ENCODE results near the gene ADGRG3.

Gene ADGRG3

DNA sequence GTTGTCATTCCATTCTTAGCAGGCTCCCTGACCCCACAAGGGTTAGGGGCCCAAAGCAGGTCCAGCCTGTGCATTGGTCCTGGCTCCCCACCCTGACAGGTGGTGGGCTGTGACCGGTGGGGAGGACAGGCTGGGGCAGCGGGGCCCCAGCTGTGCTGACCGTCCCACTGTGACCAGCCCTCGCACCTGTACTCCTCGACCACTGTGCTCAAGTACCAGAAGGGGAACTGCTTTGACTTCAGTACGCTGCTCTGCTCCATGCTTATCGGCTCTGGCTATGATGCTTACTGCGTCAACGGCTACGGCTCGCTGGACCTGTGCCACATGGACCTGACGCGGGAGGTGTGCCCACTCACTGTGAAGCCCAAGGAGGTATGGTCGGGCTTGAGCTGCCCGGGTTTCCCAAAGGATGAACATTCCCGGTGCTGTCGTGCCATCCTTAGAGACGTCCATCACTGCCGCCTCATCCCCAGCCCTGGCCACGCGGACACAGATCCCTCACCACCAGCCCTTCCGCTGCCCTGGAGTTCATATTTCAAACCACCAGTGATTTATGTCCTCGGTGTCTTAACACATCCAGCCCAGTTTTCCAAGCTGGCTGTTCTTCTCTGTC, 33.8 kb downstream of the ADGRG3 start:
- Mint-ChIP-seq H3K27me3 (ENCODE audit: low read depth, poor library complexity) (peaks cover 22% of the 10 kb centered on the region), H3K36me3 (ENCODE audit: low read depth) (no peaks in the 10 kb centered on the region), H3K4me1 (peaks cover 34% of the 10 kb centered on the region), H3K4me3 (no peak overlapping the region), H3K27ac (peak overlapping the region; percentile 97), H3K9me3 (no peaks in the 10 kb centered on the region)
- peak; percentile 45 for DNase-seq
- TF ChIP-seq, protein P1, sequence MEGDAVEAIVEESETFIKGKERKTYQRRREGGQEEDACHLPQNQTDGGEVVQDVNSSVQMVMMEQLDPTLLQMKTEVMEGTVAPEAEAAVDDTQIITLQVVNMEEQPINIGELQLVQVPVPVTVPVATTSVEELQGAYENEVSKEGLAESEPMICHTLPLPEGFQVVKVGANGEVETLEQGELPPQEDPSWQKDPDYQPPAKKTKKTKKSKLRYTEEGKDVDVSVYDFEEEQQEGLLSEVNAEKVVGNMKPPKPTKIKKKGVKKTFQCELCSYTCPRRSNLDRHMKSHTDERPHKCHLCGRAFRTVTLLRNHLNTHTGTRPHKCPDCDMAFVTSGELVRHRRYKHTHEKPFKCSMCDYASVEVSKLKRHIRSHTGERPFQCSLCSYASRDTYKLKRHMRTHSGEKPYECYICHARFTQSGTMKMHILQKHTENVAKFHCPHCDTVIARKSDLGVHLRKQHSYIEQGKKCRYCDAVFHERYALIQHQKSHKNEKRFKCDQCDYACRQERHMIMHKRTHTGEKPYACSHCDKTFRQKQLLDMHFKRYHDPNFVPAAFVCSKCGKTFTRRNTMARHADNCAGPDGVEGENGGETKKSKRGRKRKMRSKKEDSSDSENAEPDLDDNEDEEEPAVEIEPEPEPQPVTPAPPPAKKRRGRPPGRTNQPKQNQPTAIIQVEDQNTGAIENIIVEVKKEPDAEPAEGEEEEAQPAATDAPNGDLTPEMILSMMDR (IDR thresholded peaks at IDR 0.05), result no peak

DNA sequence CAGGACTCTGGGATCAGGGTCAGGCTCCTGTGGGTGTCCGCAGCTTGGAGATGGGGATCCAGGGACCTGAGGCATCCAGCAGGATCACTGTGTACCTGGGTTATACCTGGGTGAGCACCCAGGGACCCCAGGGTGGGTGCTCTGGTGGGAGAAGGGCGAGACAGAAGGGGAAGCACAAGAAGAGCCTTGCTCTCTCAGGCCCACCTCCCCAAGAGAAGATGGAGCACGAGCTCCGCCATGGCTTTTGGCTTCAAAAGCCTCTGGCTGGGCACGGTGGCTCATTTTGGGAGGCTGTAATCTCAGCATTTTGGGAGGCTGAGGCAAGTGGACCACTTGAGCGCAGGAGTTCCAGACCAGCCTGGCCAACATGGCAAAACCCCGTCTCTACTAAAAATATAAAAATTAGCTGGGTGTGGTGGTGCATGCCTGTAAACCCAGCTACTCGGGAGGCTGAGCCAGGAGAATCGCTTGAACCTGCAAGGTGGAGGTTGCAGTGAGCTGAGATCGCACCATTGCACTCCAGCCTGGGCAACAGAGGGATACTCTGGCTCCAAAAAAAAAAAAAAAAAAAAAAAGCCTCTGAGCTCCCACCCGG, 35.4 kb downstream of the ADGRG3 start:
- peaks cover 26% of the 10 kb centered on the region for H3K27me3 Mint-ChIP-seq (ENCODE audit: low read depth, poor library complexity)
- TF ChIP-seq, protein P1 (IDR thresholded peaks at IDR 0.05), result no peak
- H3K4me3 Mint-ChIP-seq, result no peak overlapping the region
- no peaks in the 10 kb centered on the region for H3K9me3 Mint-ChIP-seq
- no peak for DNase-seq
- no peaks in the 10 kb centered on the region for H3K36me3 Mint-ChIP-seq (ENCODE audit: low read depth)
- no peak overlapping the region for H3K27ac Mint-ChIP-seq
- H3K4me1 Mint-ChIP-seq, result peaks cover 34% of the 10 kb centered on the region

DNA sequence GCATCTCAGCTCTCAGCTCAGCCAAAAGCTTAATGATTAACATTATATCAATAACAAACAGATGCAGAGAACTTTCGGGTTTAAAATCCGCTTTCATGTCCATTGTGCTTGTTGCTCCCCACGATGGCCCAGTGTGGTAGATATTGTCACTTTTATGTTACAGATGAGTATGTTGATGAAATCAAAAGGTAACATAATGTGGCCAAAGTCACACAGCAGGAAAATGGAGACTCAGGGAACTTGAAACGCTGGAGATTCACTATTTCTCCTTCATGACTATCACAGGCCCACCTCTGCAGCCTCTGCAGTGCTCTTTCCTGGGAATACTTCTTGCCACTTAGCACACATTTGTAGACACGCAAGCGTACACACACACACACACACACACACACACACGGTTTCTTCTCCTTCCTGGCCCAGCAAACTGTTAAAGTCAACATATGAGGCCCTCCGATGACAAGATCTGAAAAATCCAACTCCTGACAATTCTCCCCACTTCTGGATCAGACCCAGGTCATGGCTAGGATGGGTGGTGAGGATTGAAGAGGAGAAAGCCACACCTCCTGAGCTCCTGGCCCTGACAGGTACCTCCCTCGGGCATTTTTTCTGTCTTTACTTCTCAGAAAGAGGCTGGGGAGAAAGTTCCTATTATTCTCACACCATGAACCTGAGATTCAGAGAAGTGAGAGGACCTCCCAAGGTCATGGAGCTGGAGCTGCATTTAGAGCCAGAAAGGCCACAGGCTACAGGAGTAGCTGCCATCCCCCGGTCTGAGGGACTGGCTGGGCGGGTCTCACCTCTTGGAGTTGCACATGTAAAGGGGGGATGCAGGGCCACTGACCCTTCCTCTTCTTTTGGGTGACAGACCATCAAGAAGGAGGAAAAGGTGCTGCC, 36.2 kb downstream of the ADGRG3 start:
- no peak for DNase-seq
- TF ChIP-seq, protein P1 (IDR thresholded peaks at IDR 0.05), result no peak
- H3K4me3 Mint-ChIP-seq, result no peak overlapping the region
- no peak overlapping the region for H3K27ac Mint-ChIP-seq
- peaks cover 34% of the 10 kb centered on the region for H3K4me1 Mint-ChIP-seq
- no peaks in the 10 kb centered on the region for H3K36me3 Mint-ChIP-seq (ENCODE audit: low read depth)
- H3K9me3 Mint-ChIP-seq, result no peaks in the 10 kb centered on the region
- H3K27me3 Mint-ChIP-seq (ENCODE audit: low read depth, poor library complexity), result peaks cover 29% of the 10 kb centered on the region

DNA sequence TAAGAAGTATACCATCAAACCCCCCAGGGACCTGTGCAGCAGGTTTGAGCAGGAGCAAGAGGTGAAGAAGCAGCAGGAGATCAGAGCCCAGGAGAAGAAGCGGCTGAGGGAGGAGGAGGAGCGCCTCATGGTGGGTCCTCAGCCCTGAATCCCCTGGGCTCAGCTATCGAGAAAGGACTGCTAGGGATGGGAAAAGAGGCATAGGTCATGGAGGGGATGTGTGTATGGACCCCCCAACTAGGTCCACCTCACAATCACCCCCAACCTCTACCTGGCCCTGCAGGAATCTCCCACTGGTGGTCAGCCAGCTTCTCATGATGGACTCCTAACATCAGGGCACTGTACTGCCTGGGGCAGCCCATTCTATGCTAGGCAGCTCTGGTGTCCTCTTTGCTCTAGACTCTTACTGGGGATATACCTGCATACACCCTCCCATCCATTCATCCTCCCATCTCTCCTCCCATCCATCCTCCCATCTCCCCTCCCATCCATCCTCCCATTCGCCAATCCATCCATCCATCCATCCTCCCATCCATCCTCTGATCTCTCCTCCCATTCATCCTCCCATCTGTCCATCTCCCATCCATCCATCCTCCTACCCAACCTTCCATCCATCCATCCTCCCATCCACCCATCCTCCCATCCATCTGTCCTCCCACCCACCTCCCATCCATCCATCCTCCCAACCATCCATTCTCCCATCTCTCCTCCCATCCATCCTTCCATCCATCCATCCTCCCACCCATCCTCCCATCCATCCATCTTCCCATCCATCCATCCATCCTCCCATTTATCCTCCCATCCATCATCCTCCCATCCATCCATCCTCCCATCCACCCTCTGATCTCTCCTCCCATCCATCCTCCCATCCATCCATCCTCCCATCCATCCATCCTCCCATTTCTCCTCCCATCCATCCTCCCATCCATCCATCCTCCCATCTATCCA, 37.1 kb downstream of the ADGRG3 start:
- TF ChIP-seq, protein P1 (IDR thresholded peaks at IDR 0.05), result no peak
- no peak for DNase-seq
- Mint-ChIP-seq H3K9me3 (no peaks in the 10 kb centered on the region), H3K4me3 (no peak overlapping the region), H3K27ac (no peak overlapping the region), H3K36me3 (ENCODE audit: low read depth) (no peaks in the 10 kb centered on the region), H3K4me1 (peaks cover 30% of the 10 kb centered on the region), H3K27me3 (ENCODE audit: low read depth, poor library complexity) (peaks cover 31% of the 10 kb centered on the region)

DNA sequence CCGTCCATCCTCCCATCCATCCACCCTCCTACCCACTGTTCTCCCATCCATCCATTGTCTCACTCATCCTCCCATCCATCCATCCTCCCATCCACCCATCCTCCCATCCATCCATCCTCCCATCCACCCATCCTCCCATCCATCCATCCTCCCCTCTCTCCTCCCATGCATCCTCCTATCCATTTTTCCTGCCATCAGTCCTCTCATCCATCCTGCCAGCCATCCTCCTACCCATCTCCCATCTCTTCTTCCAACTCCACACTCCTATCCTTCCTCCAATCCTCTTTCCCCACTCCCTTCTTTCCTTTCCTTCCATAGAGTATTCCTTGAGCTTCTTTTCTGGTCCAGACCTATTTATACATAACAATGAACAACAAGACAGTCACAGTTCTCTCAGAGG, 38.6 kb downstream of the ADGRG3 start:
- Mint-ChIP-seq H3K27me3 (ENCODE audit: low read depth, poor library complexity) (peaks cover 34% of the 10 kb centered on the region), H3K9me3 (no peaks in the 10 kb centered on the region), H3K4me1 (peaks cover 15% of the 10 kb centered on the region), H3K36me3 (ENCODE audit: low read depth) (no peaks in the 10 kb centered on the region), H3K4me3 (no peak overlapping the region), H3K27ac (no peak overlapping the region)
- TF ChIP-seq, protein P1 (IDR thresholded peaks at IDR 0.05), result no peak
- no peak for DNase-seq
